HEK293 (cell line): Measurements from ENCODE around the gene CD2AP.

Experiments
- BCL11A ChIP-seq: fragments of 450-650 bp; formaldehyde crosslinking; IDR thresholded peaks from 2 replicates; pipeline ENCODE4 v1.5.1; 2016; ENCODE audit warnings: low read depth, missing biosample characterization, missing genetic modification characterization
- CTCF ChIP-seq: fragments of 450-650 bp; formaldehyde crosslinking; IDR thresholded peaks from 2 replicates; pipeline ENCODE4 v1.5.1; 2016; ENCODE audit warnings: missing biosample characterization, missing genetic modification characterization
- PATZ1 ChIP-seq: fragments of 450-650 bp; formaldehyde crosslinking; IDR thresholded peaks from 2 replicates; pipeline ENCODE4 v1.5.1; 2016; ENCODE audit warnings: missing biosample characterization, missing genetic modification characterization
- TCF7L2 ChIP-seq: IDR thresholded peaks from 2 replicates; pipeline ENCODE4 v1.6.1; 2011; ENCODE audit warnings: low read depth, mild to moderate bottlenecking, inconsistent platforms, low read length, moderate library complexity, borderline replicate concordance
- ZBTB48 ChIP-seq: fragments of 450-650 bp; formaldehyde crosslinking; IDR thresholded peaks from 2 replicates; pipeline ENCODE4 v1.5.1; 2016; ENCODE audit warnings: missing biosample characterization, missing genetic modification characterization
- ZNF174 ChIP-seq: fragments of 450-650 bp; formaldehyde crosslinking; IDR thresholded peaks from 2 replicates; pipeline ENCODE4 v1.5.0; 2017; ENCODE audit warnings: missing biosample characterization, mild to moderate bottlenecking, missing genetic modification characterization
- ZNF248 ChIP-seq: fragments of 450-650 bp; formaldehyde crosslinking; IDR thresholded peaks from 2 replicates; pipeline ENCODE4 v1.5.1; 2017; ENCODE audit warnings: missing biosample characterization, missing genetic modification characterization
- ZNF266 ChIP-seq: fragments of 450-650 bp; formaldehyde crosslinking; IDR thresholded peaks from 2 replicates; pipeline ENCODE4 v1.5.1; 2016; ENCODE audit warnings: missing biosample characterization, missing genetic modification characterization, low read depth
- ZNF335 ChIP-seq: fragments of 450-650 bp; formaldehyde crosslinking; conservative IDR thresholded peaks from 2 replicates; pipeline ENCODE4 v1.5.1; 2016; ENCODE audit warnings: missing biosample characterization, missing genetic modification characterization
- ZNF341 ChIP-seq: fragments of 450-650 bp; formaldehyde crosslinking; IDR thresholded peaks from 2 replicates; pipeline ENCODE4; 2016; ENCODE audit warnings: low read depth, missing biosample characterization, missing genetic modification characterization
- ZNF449 ChIP-seq: fragments of 450-650 bp; formaldehyde crosslinking; IDR thresholded peaks from 2 replicates; pipeline ENCODE4 v1.5.1; 2017; ENCODE audit warnings: missing biosample characterization, mild to moderate bottlenecking, missing genetic modification characterization, moderate library complexity
- ZNF585B ChIP-seq: fragments of 450-650 bp; formaldehyde crosslinking; IDR thresholded peaks from 2 replicates; pipeline ENCODE4 v1.5.1; 2016; ENCODE audit warnings: missing biosample characterization, missing genetic modification characterization
- TF ChIP-seq, protein P1 (sequence below): fragments of 450-650 bp; formaldehyde crosslinking; IDR thresholded peaks from 2 replicates; pipeline ENCODE4 v1.5.1; 2016; ENCODE audit warnings: missing biosample characterization, missing genetic modification characterization, low read depth
- TF ChIP-seq, protein P2 (sequence below): fragments of 450-650 bp; formaldehyde crosslinking; IDR thresholded peaks from 2 replicates; pipeline ENCODE4 v1.5.0; 2017; ENCODE audit warnings: missing biosample characterization, missing genetic modification characterization, borderline replicate concordance

DNA sequence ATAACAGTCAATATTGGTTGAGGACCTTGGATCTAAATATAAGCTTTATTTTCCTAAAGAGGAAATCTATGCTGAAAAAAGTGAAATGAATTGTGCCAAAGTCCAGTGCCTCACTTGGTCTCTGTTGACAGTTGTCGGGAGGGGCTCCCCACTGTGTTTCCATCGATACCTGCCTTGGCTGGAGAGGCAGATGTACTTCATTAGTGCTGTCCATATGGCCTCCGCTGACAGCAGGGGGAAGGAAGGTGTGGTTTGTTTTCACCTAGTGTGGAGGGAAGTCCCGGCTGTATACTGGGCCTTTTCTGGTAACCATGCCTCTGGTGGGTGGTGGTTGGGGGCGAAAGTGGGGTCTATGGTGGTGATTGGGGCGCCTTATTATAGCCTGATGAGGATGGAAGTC is 42.7 kb downstream of the CD2AP start:
- no peak for TF ChIP-seq CTCF (tag by site-specific recombination)
- no peak for TF ChIP-seq TCF7L2
- TF ChIP-seq ZNF335 (tag by site-specific recombination), result no peak
- no peak for TF ChIP-seq ZNF341 (tag by site-specific recombination)
- no peak for TF ChIP-seq ZNF266
- TF ChIP-seq ZBTB48 (tag by site-specific recombination), result no peak
- TF ChIP-seq ZNF585B (tag by site-specific recombination), result no peak
- no peak for TF ChIP-seq ZNF248 (tag by site-specific recombination)
- no peak for TF ChIP-seq ZNF449 (tag by site-specific recombination)
- TF ChIP-seq, protein P1, sequence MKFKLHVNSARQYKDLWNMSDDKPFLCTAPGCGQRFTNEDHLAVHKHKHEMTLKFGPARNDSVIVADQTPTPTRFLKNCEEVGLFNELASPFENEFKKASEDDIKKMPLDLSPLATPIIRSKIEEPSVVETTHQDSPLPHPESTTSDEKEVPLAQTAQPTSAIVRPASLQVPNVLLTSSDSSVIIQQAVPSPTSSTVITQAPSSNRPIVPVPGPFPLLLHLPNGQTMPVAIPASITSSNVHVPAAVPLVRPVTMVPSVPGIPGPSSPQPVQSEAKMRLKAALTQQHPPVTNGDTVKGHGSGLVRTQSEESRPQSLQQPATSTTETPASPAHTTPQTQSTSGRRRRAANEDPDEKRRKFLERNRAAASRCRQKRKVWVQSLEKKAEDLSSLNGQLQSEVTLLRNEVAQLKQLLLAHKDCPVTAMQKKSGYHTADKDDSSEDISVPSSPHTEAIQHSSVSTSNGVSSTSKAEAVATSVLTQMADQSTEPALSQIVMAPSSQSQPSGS (tag by site-specific recombination), result no peak
- TF ChIP-seq, protein P2, sequence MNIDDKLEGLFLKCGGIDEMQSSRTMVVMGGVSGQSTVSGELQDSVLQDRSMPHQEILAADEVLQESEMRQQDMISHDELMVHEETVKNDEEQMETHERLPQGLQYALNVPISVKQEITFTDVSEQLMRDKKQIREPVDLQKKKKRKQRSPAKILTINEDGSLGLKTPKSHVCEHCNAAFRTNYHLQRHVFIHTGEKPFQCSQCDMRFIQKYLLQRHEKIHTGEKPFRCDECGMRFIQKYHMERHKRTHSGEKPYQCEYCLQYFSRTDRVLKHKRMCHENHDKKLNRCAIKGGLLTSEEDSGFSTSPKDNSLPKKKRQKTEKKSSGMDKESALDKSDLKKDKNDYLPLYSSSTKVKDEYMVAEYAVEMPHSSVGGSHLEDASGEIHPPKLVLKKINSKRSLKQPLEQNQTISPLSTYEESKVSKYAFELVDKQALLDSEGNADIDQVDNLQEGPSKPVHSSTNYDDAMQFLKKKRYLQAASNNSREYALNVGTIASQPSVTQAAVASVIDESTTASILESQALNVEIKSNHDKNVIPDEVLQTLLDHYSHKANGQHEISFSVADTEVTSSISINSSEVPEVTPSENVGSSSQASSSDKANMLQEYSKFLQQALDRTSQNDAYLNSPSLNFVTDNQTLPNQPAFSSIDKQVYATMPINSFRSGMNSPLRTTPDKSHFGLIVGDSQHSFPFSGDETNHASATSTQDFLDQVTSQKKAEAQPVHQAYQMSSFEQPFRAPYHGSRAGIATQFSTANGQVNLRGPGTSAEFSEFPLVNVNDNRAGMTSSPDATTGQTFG, result no peak
- TF ChIP-seq ZNF174, result no peak
- TF ChIP-seq BCL11A, result no peak
- no peak for TF ChIP-seq PATZ1 (tag by site-specific recombination)
